Measurements from ENCODE around the gene SLC35F4.

Gene SLC35F4

GRCh38 chr14:57837267-57837666 is 28.6 kb downstream of the SLC35F4 start:
- no peak overlapping the region for H3K4me3 ChIP-seq (ENCODE audit: low read depth, low read length)
- TF ChIP-seq MAX (IDR thresholded peaks at IDR 0.05; ENCODE audit: low read depth, low read length), result no peak
- TF ChIP-seq POLR2A (IDR thresholded peaks at IDR 0.05; ENCODE audit: extremely low read depth, insufficient read length), result no peak
- no peak for TF ChIP-seq CTCF (IDR thresholded peaks at IDR 0.05; ENCODE audit: low read depth, low read length)
- TF ChIP-seq MYC (IDR thresholded peaks at IDR 0.05; ENCODE audit: low read depth, low read length), result no peak
- DNase-seq (ENCODE audit: low read depth), result no peak

GRCh38 chr14:57835766-57836165 is 30.1 kb downstream of the SLC35F4 start:
- H3K4me3 ChIP-seq (ENCODE audit: low read depth, low read length), result no peak overlapping the region
- TF ChIP-seq CTCF (IDR thresholded peaks at IDR 0.05; ENCODE audit: low read depth, low read length), result no peak
- TF ChIP-seq POLR2A (IDR thresholded peaks at IDR 0.05; ENCODE audit: extremely low read depth, insufficient read length), result no peak
- TF ChIP-seq MAX (IDR thresholded peaks at IDR 0.05; ENCODE audit: low read depth, low read length), result no peak
- no peak for TF ChIP-seq MYC (IDR thresholded peaks at IDR 0.05; ENCODE audit: low read depth, low read length)
- no peak for DNase-seq (ENCODE audit: low read depth)

DNA sequence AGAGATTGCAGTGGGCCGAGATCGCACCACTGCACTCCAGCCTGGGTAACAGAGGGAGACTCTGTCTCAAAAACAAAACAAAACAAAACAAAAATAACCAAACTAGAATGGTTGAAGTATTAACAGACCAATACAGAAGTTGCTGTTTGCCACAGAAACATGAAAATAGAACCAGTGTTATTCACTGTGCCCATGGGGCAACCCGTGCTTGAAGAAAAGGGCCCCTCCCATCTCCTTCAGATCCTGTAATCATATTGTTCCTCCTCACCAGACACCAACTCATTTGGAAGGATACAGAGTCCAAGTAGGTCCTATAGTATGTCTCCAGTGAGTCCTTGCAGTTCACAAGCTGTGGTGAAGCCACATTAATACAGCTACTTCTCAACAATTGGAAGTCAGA is 30.9 kb downstream of the SLC35F4 start:
- no peak for TF ChIP-seq CTCF (IDR thresholded peaks at IDR 0.05; ENCODE audit: low read depth, low read length)
- TF ChIP-seq POLR2A (IDR thresholded peaks at IDR 0.05; ENCODE audit: extremely low read depth, insufficient read length), result no peak
- no peak for TF ChIP-seq MAX (IDR thresholded peaks at IDR 0.05; ENCODE audit: low read depth, low read length)
- TF ChIP-seq MYC (IDR thresholded peaks at IDR 0.05; ENCODE audit: low read depth, low read length), result no peak
- no peak overlapping the region for H3K4me3 ChIP-seq (ENCODE audit: low read depth, low read length)
- no peak for DNase-seq (ENCODE audit: low read depth)

DNA sequence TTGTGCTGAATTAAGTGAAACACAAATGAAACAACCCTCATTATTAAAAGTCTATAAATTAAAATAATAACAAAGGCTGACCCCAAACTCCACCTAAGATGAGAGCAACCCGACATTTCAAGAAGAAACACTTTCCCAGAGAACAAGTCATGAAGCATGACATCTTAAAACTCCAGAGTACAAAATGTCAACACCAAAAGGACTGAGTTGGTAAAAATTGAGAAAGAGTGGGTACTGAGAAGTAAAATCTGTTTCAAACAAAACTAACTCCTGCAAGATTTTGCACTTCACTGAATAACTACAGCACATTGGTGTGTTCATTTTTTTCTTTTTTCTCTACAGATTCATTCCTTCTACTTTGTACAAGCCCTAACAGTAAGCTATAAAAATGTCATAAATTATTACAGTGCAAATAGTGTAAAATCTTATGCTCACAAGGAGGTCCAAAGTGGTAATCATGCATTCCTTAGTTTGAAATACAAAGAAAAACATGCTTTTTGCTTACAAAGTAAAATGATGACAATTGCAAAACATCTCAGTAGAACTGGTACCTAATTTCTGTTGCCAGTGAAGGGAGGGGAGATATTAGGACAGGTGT is 31.8 kb downstream of the SLC35F4 start:
- no peak overlapping the region for H3K4me3 ChIP-seq (ENCODE audit: low read depth, low read length)
- no peak for DNase-seq (ENCODE audit: low read depth)
- TF ChIP-seq CTCF (IDR thresholded peaks at IDR 0.05; ENCODE audit: low read depth, low read length) (no peak), POLR2A (IDR thresholded peaks at IDR 0.05; ENCODE audit: extremely low read depth, insufficient read length) (no peak), MAX (IDR thresholded peaks at IDR 0.05; ENCODE audit: low read depth, low read length) (no peak), MYC (IDR thresholded peaks at IDR 0.05; ENCODE audit: low read depth, low read length) (no peak)

DNA sequence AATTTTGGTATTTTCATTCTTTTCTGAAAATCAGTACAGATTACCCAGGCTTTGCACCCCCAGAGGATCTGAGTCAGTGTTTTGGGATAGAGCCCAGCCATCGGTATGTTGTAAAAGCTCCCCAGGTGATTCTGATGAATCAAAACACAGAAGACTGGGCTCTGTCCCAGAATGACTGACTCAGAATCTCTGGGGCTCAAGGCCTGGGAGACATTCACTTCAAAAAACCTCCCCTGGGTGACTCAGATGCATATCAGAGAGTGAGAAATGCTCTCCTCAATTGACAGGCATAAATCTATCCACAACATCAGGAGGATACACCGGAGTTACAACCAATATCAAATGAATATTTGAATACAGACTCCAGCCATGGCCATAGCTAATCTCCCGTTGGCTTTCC is 32.6 kb downstream of the SLC35F4 start:
- no peak for DNase-seq (ENCODE audit: low read depth)
- H3K4me3 ChIP-seq (ENCODE audit: low read depth, low read length), result no peak overlapping the region
- TF ChIP-seq CTCF (IDR thresholded peaks at IDR 0.05; ENCODE audit: low read depth, low read length) (no peak), MAX (IDR thresholded peaks at IDR 0.05; ENCODE audit: low read depth, low read length) (no peak), POLR2A (IDR thresholded peaks at IDR 0.05; ENCODE audit: extremely low read depth, insufficient read length) (no peak), MYC (IDR thresholded peaks at IDR 0.05; ENCODE audit: low read depth, low read length) (no peak)

Data from NB4 (cell line).